A549 (cell line): ENCODE data around the gene ODF4.

Experiments
- JUNB ChIP-seq: fragments of >200 bp; sonication (Bioruptor Twin); formaldehyde crosslinking; IDR thresholded peaks from 2 replicates; pipeline ENCODE4 v1.6.1; 2016
- MAFK ChIP-seq: fragments of 450-650 bp; IDR thresholded peaks from 2 replicates; pipeline ENCODE4 v1.6.1; 2014; ENCODE audit not compliant: partially characterized antibody
- TF ChIP-seq, protein P1 (sequence below): fragments of >200 bp; sonication (Bioruptor Twin); formaldehyde crosslinking; IDR thresholded peaks from 3 replicates; pipeline ENCODE4 v1.5.1; 2016

DNA sequence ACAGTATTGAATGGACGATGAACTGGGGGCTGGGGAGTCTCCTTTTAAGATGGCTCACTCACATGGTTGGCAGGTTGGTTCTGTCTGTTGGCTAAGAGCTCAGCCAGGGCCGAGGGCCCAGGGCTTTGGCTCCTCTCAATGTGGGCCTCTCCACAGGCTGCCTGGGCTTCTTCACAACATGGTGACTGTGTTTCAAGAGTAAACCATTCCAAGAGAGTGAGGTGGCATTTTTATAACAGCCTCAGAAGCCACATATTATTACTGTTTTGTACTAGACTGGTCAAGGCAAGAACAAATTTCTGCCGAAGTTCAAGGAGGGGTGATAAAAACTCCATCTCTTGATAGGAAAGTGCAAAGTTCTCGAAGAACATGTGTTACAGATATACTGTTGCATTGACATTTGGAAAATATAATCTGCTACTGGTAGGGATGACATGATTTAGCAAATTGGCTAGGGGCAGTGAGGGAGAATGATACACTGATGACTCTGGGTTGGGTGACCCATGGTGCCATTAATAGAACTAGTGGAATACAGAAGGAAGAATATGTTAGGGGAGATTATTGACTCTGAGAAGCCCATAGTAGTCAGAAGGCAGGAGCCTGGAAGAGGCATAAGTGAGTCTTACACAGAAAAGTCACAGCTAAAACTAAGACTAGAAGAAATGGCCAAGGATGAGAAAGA, 23.2 kb downstream of the ODF4 start:
- TF ChIP-seq JUNB (no peak), MAFK (no peak)
- TF ChIP-seq, protein P1, sequence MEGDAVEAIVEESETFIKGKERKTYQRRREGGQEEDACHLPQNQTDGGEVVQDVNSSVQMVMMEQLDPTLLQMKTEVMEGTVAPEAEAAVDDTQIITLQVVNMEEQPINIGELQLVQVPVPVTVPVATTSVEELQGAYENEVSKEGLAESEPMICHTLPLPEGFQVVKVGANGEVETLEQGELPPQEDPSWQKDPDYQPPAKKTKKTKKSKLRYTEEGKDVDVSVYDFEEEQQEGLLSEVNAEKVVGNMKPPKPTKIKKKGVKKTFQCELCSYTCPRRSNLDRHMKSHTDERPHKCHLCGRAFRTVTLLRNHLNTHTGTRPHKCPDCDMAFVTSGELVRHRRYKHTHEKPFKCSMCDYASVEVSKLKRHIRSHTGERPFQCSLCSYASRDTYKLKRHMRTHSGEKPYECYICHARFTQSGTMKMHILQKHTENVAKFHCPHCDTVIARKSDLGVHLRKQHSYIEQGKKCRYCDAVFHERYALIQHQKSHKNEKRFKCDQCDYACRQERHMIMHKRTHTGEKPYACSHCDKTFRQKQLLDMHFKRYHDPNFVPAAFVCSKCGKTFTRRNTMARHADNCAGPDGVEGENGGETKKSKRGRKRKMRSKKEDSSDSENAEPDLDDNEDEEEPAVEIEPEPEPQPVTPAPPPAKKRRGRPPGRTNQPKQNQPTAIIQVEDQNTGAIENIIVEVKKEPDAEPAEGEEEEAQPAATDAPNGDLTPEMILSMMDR = no peak
